Caco-2 (cell line): ENCODE results near the gene EPHA1. TPM values are rescaled to one million over a fixed set of nuclear protein-coding genes. Genes with fewer than 3 reads are reported as not detected.

ENCODE experiments used
- BruUV-seq: library from RNA; stranded (reverse); fragments of 400-500 nt; replicated peaks from 2 replicates; lab custom pipeline; 2021; lab: Mats Ljungman, UMichigan
- CTCF ChIA-PET: fragments of 300-600 bp; sonication (Branson Sonifier 250); formaldehyde crosslinking; loops from one replicate; lab custom pipeline; 2022; ENCODE audit warnings: antibody characterized with exemption; lab: Charles Lee
- POLR2A ChIA-PET: fragments of 300-600 bp; sonication (Branson Sonifier 250); formaldehyde crosslinking; loops from one replicate; lab custom pipeline; 2022; ENCODE audit warnings: antibody characterized with exemption; lab: Charles Lee
- DNase-seq, 2 experiments: peaks; one replicate each; pipeline versions ENCODE4 v3.0.0 to v3.0.0-alpha.2; 2020 to 2022
- H3K27me3 ChIP-seq: replicated peaks from 2 replicates; pipeline ENCODE4 v1.6.0; 2011; ENCODE audit warnings: low read length; ENCODE audit not compliant: control insufficient read depth, insufficient read depth
- H3K36me3 ChIP-seq: 2 replicates; pipeline ENCODE4 v1.5.1; 2011; ENCODE audit warnings: low read length; ENCODE audit not compliant: control insufficient read depth, insufficient read depth
- H3K4me1 ChIP-seq: fragments of 250-450 bp; sonication (Bioruptor Pico); 2 replicates; pipeline ENCODE4 v1.5.1; 2020; ENCODE audit warnings: mild to moderate bottlenecking
- H3K4me3 ChIP-seq: 2 replicates; pipeline ENCODE4 v1.5.1; 2011; ENCODE audit warnings: low read depth, mild to moderate bottlenecking, control low read depth, low read length
- H3K9me3 ChIP-seq: fragments of 250-450 bp; sonication (Bioruptor Pico); 2 replicates; pipeline ENCODE4 v1.5.1; 2020; ENCODE audit warnings: mild to moderate bottlenecking, moderate library complexity
- H3K27ac Mint-ChIP-seq: one replicate; pipeline ENCODE4 v1.8.0; 2022; ENCODE audit warnings: mixed read lengths; ENCODE audit not compliant: unreplicated experiment
- H3K27me3 Mint-ChIP-seq: one replicate; pipeline ENCODE4 v1.8.0; 2022; ENCODE audit warnings: mixed read lengths; ENCODE audit not compliant: insufficient read depth, unreplicated experiment
- H3K36me3 Mint-ChIP-seq: one replicate; pipeline ENCODE4 v1.8.0; 2022; ENCODE audit warnings: mild to moderate bottlenecking, mixed read lengths; ENCODE audit not compliant: insufficient read depth, unreplicated experiment
- H3K4me1 Mint-ChIP-seq: one replicate; pipeline ENCODE4 v1.8.0; 2022; ENCODE audit warnings: low read depth, mixed read lengths; ENCODE audit not compliant: unreplicated experiment
- H3K4me3 Mint-ChIP-seq: one replicate; pipeline ENCODE4 v1.8.0; 2022; ENCODE audit warnings: mild to moderate bottlenecking, moderate library complexity, mixed read lengths; ENCODE audit not compliant: unreplicated experiment
- H3K9me3 Mint-ChIP-seq: one replicate; pipeline ENCODE4 v1.8.0; 2022; ENCODE audit warnings: mixed read lengths; ENCODE audit not compliant: unreplicated experiment
- intact Hi-C: fragments of 100-400 bp; cut with micrococcal nuclease; formaldehyde crosslinking; loops from one replicate; pipeline ENCODE4 v1.10.0; 2022; ENCODE audit not compliant: unreplicated experiment
- total RNA-seq: library from RNA; stranded (reverse); gene quantifications from 2 replicates; pipeline ENCODE4 v1.2.3, GENCODE V29; 2022
- TF ChIP-seq, protein P1 (sequence below), 2 experiments: fragments of 200-600 bp in 1 of 2; IDR thresholded peaks; 1 replicate in 1 of 2; 2 replicates in 1 of 2; pipeline versions ENCODE4 v1.5.1 to v1.8.0; 2011 to 2022; ENCODE audit warnings: antibody characterized with exemption in 1 of 2, control low read depth in 1 of 2, inconsistent platforms in 1 of 2, low read depth in 1 of 2, low read length in 1 of 2, mild to moderate bottlenecking in 1 of 2, moderate library complexity in 1 of 2; ENCODE audit not compliant: insufficient read depth in 1 of 2, severe bottlenecking in 1 of 2, unreplicated experiment in 1 of 2

The EPHA1 gene
- total RNA-seq, 1 experiment from 2014 or later = 66.6 TPM

- Mint-ChIP-seq H3K9me3 (no peaks in the 10 kb centered on the region), H3K27me3 (no peaks in the 10 kb centered on the region), H3K4me1 (peaks cover 63% of the 10 kb centered on the region), H3K36me3 (no peaks in the 10 kb centered on the region), H3K4me3 (peak overlapping the region; percentile 18), H3K27ac (no peak overlapping the region)
- Histone ChIP-seq H3K4me3 (no peak overlapping the region), H3K27me3 (no peaks in the 10 kb centered on the region), H3K4me1 (peaks cover 36% of the 10 kb centered on the region), H3K36me3 (no peaks in the 10 kb centered on the region), H3K9me3 (no peaks in the 10 kb centered on the region)
- ChIA-PET POLR2A (interaction anchor here (0.6 kb wide), 1 partner anchor 1315 kb away, joined by 3 read pairs; no protein-coding TSS in a partner anchor), CTCF (no interaction called here)
- intact Hi-C loops = no loop called here
- TSS peak; percentile 83 for BruUV-seq
- no peak for DNase-seq
- TF ChIP-seq, protein P1, sequence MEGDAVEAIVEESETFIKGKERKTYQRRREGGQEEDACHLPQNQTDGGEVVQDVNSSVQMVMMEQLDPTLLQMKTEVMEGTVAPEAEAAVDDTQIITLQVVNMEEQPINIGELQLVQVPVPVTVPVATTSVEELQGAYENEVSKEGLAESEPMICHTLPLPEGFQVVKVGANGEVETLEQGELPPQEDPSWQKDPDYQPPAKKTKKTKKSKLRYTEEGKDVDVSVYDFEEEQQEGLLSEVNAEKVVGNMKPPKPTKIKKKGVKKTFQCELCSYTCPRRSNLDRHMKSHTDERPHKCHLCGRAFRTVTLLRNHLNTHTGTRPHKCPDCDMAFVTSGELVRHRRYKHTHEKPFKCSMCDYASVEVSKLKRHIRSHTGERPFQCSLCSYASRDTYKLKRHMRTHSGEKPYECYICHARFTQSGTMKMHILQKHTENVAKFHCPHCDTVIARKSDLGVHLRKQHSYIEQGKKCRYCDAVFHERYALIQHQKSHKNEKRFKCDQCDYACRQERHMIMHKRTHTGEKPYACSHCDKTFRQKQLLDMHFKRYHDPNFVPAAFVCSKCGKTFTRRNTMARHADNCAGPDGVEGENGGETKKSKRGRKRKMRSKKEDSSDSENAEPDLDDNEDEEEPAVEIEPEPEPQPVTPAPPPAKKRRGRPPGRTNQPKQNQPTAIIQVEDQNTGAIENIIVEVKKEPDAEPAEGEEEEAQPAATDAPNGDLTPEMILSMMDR (IDR thresholded peaks at IDR 0.05; ENCODE audit: insufficient read depth in 1 of 2, low read depth in 1 of 2, low read length in 1 of 2, severe bottlenecking in 1 of 2, unreplicated experiment in 1 of 2) = no peak
Observed at GRCh38 chr7:143413123-143413522, 4.5 kb upstream of the EPHA1 start.

DNA sequence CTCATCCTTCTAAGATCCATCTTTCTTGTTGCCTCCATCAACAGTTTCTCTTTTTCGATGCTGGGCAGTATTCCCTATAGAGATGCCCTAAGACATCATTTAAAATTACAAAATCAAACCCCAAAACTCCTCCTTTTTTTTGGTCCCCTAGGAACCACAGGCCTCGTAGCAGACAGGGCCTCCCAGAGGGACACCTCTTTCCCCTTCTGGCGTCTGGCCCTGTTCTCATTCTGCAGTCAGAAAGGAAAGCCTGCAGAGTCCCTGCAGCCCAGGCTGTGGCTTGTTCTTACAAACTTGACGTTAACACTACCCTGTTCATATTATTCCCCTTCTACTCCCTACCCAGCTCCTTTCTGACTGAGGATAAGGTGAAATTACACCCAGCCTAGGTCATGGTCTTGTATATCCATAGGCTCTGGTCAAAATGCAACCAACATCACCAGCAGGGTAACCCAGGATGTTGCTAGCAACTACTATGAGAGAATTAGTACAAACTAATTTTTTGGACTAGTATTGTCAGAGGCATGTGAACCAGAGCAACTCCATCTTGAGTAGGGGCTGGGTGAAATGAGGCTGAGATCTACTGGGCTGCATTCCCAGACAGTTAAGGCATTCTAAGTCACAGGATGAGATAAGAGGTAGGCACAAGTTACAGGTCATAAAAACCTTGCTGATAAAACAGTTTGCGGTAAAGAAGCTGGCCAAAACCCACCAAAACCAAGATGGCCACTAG is 3.5 kb upstream of the EPHA1 start:
- POLR2A ChIA-PET = interaction anchor here (0.6 kb wide), 1 partner anchor 1314 kb away, joined by 3 read pairs; no protein-coding TSS in a partner anchor
- intact Hi-C loops = no loop called here
- no peak for DNase-seq
- Mint-ChIP-seq H3K4me3 (no peak overlapping the region), H3K27me3 (no peaks in the 10 kb centered on the region), H3K27ac (no peak overlapping the region), H3K4me1 (peaks cover 70% of the 10 kb centered on the region), H3K36me3 (peaks cover 9% of the 10 kb centered on the region), H3K9me3 (no peaks in the 10 kb centered on the region)
- Histone ChIP-seq H3K9me3 (no peaks in the 10 kb centered on the region), H3K4me1 (peaks cover 42% of the 10 kb centered on the region), H3K36me3 (no peaks in the 10 kb centered on the region), H3K4me3 (no peak overlapping the region), H3K27me3 (no peaks in the 10 kb centered on the region)
- CTCF ChIA-PET = interaction anchor here (0.6 kb wide), 1 partner anchor 32 kb away, joined by 6 read pairs; no protein-coding TSS in a partner anchor
- TF ChIP-seq, protein P1 (IDR thresholded peaks at IDR 0.05; ENCODE audit: insufficient read depth in 1 of 2, low read depth in 1 of 2, low read length in 1 of 2, severe bottlenecking in 1 of 2, unreplicated experiment in 1 of 2) = no peak
- BruUV-seq = no TSS peak

GRCh38 chr7:143410521-143411004 is 1.9 kb upstream of the EPHA1 start:
- Mint-ChIP-seq H3K4me3 (no peak overlapping the region), H3K27me3 (no peaks in the 10 kb centered on the region), H3K9me3 (no peaks in the 10 kb centered on the region), H3K27ac (peak overlapping the region; percentile 16), H3K36me3 (peaks cover 12% of the 10 kb centered on the region), H3K4me1 (peaks cover 73% of the 10 kb centered on the region)
- TF ChIP-seq, protein P1 (IDR thresholded peaks at IDR 0.05; ENCODE audit: insufficient read depth in 1 of 2, low read depth in 1 of 2, low read length in 1 of 2, severe bottlenecking in 1 of 2, unreplicated experiment in 1 of 2) = no peak
- ChIA-PET POLR2A (no interaction called here), CTCF (no interaction called here)
- BruUV-seq = no TSS peak
- no peak for DNase-seq
- H3K9me3 ChIP-seq = no peaks in the 10 kb centered on the region
- H3K27me3 ChIP-seq = no peaks in the 10 kb centered on the region
- peaks cover 49% of the 10 kb centered on the region for H3K4me1 ChIP-seq
- intact Hi-C loops = no loop called here
- H3K4me3 ChIP-seq = no peak overlapping the region
- H3K36me3 ChIP-seq = no peaks in the 10 kb centered on the region
